Sigmoid colon (tissue), 7 donors: Measurements from ENCODE around the gene CHKA. TPM values are rescaled to one million over a fixed set of nuclear protein-coding genes. Genes with fewer than 3 reads are reported as not detected.
A peak's percentile ranks its signal among the peaks of the same experiment; 100 is the strongest.

Experiments
- DNase-seq: peaks from one replicate; pipeline ENCODE4 v3.0.0-alpha.2; 2019
- H3K27ac ChIP-seq, 4 donors: fragments of 200-600 bp; sonication (generic); one replicate each; pipeline ENCODE4 v1.5.1; 2016 to 2019; ENCODE audit warnings: mild to moderate bottlenecking in 1 of 4
- H3K27me3 ChIP-seq, 3 donors: fragments of 200-600 bp; sonication (generic); one replicate each; pipeline ENCODE4 v1.5.1; 2019; ENCODE audit warnings: mild to moderate bottlenecking in 1 of 3
- H3K36me3 ChIP-seq, 4 donors: fragments of 200-600 bp; sonication (generic); one replicate each; pipeline ENCODE4 v1.5.1; 2016 to 2019
- H3K4me1 ChIP-seq, 4 donors: fragments of 200-600 bp; sonication (generic); one replicate each; pipeline ENCODE4 v1.5.1; 2017 to 2019
- H3K4me3 ChIP-seq, 4 donors: fragments of 200-600 bp; sonication (generic); one replicate each; pipeline ENCODE4 v1.5.1; 2017 to 2019; ENCODE audit warnings: mild to moderate bottlenecking in 2 of 4, moderate library complexity in 1 of 4
- H3K9me3 ChIP-seq, 4 donors: fragments of 200-600 bp in 3 of 4; sonication (generic) in 3 of 4; one replicate each; pipeline versions ENCODE4 v1.5.1 to v1.6.1; 2013 to 2019
- EP300 ChIP-seq, 4 donors: sonication (generic); formaldehyde crosslinking; IDR thresholded peaks; one replicate each; pipeline ENCODE4 v1.6.1; 2017; ENCODE audit warnings: antibody characterized with exemption in 4 of 4
- POLR2A ChIP-seq, 2 donors: fragments of 450-650 bp; IDR thresholded peaks; one replicate each; pipeline ENCODE4 v1.6.1; 2016; ENCODE audit warnings: antibody characterized with exemption in 2 of 2, mild to moderate bottlenecking in 2 of 2, moderate library complexity in 2 of 2
- POLR2AphosphoS5 ChIP-seq, 4 donors: sonication (generic); formaldehyde crosslinking; IDR thresholded peaks; one replicate each; pipeline ENCODE4 v1.6.1; 2017; ENCODE audit warnings: antibody characterized with exemption in 4 of 4
- WGBS, 2 donors: extraction: QIAGEN DNeasy Blood & Tissue Kit; methylation state at CpG; one replicate each; pipeline ENCODE4 v1.1.7; 2013; 5-methylcytosine and 5-hydroxymethylcytosine counted together
- intact Hi-C: fragments of 100-400 bp; cut with DNase I; formaldehyde crosslinking; loops from one replicate; pipeline ENCODE4 v1.15.1; 2023
- polyA plus RNA-seq, 3 donors: library from polyadenylated mRNA; stranded (reverse); fragments of 200-250 nt; gene quantifications; one replicate each; pipeline ENCODE4 v1.2.3, GENCODE V29; 2013
- total RNA-seq, 4 donors: library from RNA; depleted of rRNA; stranded (reverse); fragments of >200 nt; gene quantifications; one replicate each; pipeline ENCODE4 v1.1.0, GENCODE V29; 2016
- TF ChIP-seq, protein P1 (sequence below), 4 experiments: fragments of 450-650 bp in 3 of 4; fragments of 200-600 bp in 1 of 4; IDR thresholded peaks; one replicate each; pipeline ENCODE4 v1.5.1; 2016 to 2019; ENCODE audit warnings: antibody characterized with exemption in 4 of 4, mild to moderate bottlenecking in 3 of 4, moderate library complexity in 2 of 4
- donor health status: healthy with polysubstance abuse.
- donor health status: Bipolar disorder and iron deficiency.
- donor health status: healthy.

Gene CHKA
- total RNA-seq (10 to 100 TPM; 16.4 to 39.1 (median 27.9) TPM), polyA plus RNA-seq (10 to 100 TPM; 21.0 to 41.0 (median 22.9) TPM)

DNA sequence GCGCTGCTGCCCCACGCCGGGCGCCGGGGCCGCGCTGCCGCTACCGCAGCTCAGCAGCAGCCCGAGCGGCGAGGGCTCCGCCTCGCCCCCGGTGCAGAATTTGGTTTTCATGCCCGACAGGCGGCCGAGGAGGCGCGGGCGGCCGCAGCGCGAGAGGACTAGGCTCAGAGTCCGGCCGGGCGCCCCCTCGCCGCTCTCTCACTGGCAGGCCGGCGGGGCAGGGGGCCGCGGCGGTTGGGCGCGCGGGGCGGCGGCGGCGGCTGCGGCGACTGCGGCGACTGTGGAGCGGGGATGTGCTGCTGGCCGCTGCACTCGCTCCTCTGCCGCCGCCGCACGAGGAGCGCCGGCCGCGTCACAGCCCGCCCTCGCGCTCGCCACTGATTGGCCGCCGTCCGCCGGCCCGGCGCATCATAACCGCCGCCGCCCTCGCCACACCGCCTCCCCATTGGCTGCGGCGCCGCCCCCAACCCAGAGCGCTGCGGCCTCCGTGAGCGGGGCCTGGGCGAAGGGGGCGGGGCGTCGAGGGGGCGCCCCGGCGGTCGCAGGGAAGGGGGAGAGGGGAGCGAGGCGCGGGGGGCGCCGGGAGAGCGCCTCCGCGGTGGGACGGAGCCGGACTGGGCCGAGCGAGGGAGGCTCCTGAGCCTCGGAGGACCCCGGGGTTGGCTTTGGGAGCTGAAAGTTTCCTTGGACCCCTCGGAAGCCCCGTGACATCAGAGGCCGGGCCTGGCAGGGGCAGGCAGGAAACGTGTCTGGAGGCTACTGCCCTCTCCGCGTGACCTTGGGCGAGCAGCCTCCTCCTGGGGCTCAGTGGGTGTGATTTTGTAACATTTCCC lies at the start of gene CHKA:
CHKA (minus strand) TSS at position 322 of the 833 bp plus-strand sequence; CDS start at position 111, 211 bp downstream.
- intact Hi-C loops: loop anchor here (2.0 kb wide), 1 partner anchor 80 kb away; no protein-coding TSS in a partner anchor
- Histone ChIP-seq H3K36me3 (no peaks in the 10 kb centered on the region), H3K27me3 (no peaks in the 10 kb centered on the region), H3K27ac (peak within 1 kb of the TSS; percentile 99 to 100 (median 99)), H3K4me1 (peaks cover 0 to 55% (median 46%) of the 10 kb centered on the region in 4 donors), H3K9me3 (no peaks in the 10 kb centered on the region), H3K4me3 (peak within 1 kb of the TSS; percentile 49 to 87 (median 72))
- WGBS, 2 donors: 0% methylated on average over 107 of the region's 107 CpGs
- TF ChIP-seq, protein P1, sequence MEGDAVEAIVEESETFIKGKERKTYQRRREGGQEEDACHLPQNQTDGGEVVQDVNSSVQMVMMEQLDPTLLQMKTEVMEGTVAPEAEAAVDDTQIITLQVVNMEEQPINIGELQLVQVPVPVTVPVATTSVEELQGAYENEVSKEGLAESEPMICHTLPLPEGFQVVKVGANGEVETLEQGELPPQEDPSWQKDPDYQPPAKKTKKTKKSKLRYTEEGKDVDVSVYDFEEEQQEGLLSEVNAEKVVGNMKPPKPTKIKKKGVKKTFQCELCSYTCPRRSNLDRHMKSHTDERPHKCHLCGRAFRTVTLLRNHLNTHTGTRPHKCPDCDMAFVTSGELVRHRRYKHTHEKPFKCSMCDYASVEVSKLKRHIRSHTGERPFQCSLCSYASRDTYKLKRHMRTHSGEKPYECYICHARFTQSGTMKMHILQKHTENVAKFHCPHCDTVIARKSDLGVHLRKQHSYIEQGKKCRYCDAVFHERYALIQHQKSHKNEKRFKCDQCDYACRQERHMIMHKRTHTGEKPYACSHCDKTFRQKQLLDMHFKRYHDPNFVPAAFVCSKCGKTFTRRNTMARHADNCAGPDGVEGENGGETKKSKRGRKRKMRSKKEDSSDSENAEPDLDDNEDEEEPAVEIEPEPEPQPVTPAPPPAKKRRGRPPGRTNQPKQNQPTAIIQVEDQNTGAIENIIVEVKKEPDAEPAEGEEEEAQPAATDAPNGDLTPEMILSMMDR (IDR thresholded peaks at IDR 0.05): no peak
- TF ChIP-seq POLR2A (IDR thresholded peaks at IDR 0.05) (peak; percentile 70 to 84), EP300 (IDR thresholded peaks at IDR 0.05) (peak in 2 of 4 donors; percentile 38 to 43), POLR2AphosphoS5 (IDR thresholded peaks at IDR 0.05) (peak; percentile 65 to 92 (median 80))
- DNase-seq: peak; percentile 97

DNA sequence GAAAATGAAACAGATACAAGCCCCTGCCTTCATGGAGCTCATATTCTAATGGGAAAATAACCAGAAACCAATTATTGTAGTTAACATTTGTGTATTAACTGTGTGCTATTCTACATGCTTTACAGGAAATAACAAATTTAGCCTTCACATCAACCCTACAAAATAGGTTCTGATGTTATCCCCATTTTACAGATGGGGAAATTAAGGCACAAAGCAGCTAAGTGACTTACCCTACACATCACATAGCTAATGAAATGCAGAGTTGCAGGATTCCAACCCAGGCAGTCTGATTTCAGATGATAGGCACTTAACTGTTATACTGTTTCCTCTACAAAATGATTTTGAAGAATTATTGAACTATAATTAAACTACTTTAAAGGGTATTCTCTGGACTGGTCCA lies 48.3 kb upstream of the CHKA start:
- TF ChIP-seq POLR2A (IDR thresholded peaks at IDR 0.05) (no peak), EP300 (IDR thresholded peaks at IDR 0.05) (no peak)
- intact Hi-C loops: no loop called here
- peaks cover 23 to 100% (median 61%) of the 10 kb centered on the region in 4 donors for H3K36me3 ChIP-seq

DNA sequence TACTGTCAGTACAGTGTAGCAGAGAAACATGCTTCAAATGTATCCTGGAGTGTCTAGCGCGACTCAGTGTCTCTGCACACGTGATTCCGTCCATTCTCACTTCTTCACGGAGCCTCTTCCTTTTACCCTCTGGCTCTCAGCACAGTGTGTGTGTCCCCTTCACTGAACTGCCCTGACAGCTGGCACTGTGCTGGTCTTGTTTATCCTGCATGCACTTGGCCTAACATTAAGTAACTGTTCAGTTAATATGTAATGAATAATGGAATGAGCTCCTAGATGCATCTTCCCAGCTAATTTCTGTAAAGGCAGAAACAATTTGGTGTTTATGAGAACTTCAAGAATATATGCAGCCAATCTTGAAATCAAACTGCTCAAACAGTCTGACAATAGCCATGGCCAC lies 47.5 kb upstream of the CHKA start:
- peaks cover 23 to 100% (median 63%) of the 10 kb centered on the region in 4 donors for H3K36me3 ChIP-seq
- no peak for DNase-seq
- intact Hi-C loops: no loop called here
- no peaks in the 10 kb centered on the region for H3K9me3 ChIP-seq
- TF ChIP-seq, protein P1 (IDR thresholded peaks at IDR 0.05): no peak
- TF ChIP-seq POLR2A (IDR thresholded peaks at IDR 0.05): no peak
- H3K4me1 ChIP-seq: peaks cover 0 to 2% (median 0%) of the 10 kb centered on the region in 4 donors
- H3K27ac ChIP-seq: no peak overlapping the region
- WGBS, 2 donors: 97 to 98% methylated on average over 5 of the region's 5 CpGs
- H3K4me3 ChIP-seq: no peak overlapping the region
- no peaks in the 10 kb centered on the region for H3K27me3 ChIP-seq

More for the DNA sequence above, 48.3 kb upstream of the CHKA start:
- H3K4me1 ChIP-seq: peaks cover 0 to 2% (median 0%) of the 10 kb centered on the region in 4 donors
- no peak overlapping the region for H3K27ac ChIP-seq
- H3K27me3 ChIP-seq: no peaks in the 10 kb centered on the region
- H3K9me3 ChIP-seq: no peaks in the 10 kb centered on the region
- no peak for DNase-seq
- H3K4me3 ChIP-seq: no peak overlapping the region

DNA sequence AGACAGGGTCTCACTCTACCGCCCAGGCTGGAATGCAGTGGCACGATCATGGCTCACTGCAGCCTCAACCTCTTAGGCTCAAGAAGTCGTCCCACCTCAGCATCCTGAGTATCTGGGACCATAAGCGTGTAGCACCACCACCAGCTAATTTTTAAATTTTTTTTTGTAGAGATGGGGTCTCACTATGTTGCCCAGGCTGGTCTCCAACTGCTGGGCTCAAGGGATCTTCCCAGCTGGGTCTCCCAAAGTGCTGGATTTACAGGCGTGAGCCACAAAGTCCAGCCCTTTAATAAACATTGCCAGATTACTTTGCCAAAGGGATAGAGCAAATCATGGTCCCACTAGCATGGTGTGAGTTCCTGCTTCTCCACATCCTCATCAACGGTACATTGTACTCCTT lies 46.3 kb upstream of the CHKA start:
- H3K27ac ChIP-seq: no peak overlapping the region
- H3K27me3 ChIP-seq: no peaks in the 10 kb centered on the region
- H3K9me3 ChIP-seq: no peaks in the 10 kb centered on the region
- H3K36me3 ChIP-seq: peaks cover 23 to 100% (median 56%) of the 10 kb centered on the region in 4 donors
- TF ChIP-seq POLR2AphosphoS5 (IDR thresholded peaks at IDR 0.05) (no peak), POLR2A (IDR thresholded peaks at IDR 0.05) (no peak), EP300 (IDR thresholded peaks at IDR 0.05) (no peak)
- TF ChIP-seq, protein P1 (IDR thresholded peaks at IDR 0.05): no peak
- peaks cover 0 to 2% (median 0%) of the 10 kb centered on the region in 4 donors for H3K4me1 ChIP-seq
- 95% methylated on average over 6 of the region's 6 CpGs for WGBS, 2 donors
- no peak for DNase-seq
- H3K4me3 ChIP-seq: no peak overlapping the region
- intact Hi-C loops: no loop called here

DNA sequence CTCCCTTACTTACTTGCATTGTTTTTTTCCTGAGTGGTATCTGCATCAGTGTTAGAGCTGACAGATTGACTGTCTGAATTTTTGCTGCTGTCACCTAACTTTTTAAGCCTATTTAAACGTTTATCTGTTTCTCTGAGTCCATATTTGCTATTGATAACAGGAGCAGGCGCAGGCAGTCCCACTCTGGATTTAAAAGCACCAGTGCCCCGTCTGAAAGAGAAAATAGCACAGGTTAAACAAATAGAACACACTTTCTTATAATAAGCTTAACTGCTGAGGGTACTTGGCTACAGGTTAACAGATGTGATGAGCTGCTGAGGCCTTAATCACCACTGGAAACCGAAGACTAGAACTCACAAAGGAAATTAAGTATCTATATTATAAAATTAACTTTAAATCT lies 45.8 kb upstream of the CHKA start:
- Histone ChIP-seq H3K27me3 (no peaks in the 10 kb centered on the region), H3K27ac (no peak overlapping the region), H3K9me3 (no peaks in the 10 kb centered on the region), H3K36me3 (peaks cover 22 to 100% (median 54%) of the 10 kb centered on the region in 4 donors), H3K4me1 (peaks cover 0 to 2% (median 0%) of the 10 kb centered on the region in 4 donors), H3K4me3 (no peak overlapping the region)
- 62 to 81% methylated on average over 4 of the region's 4 CpGs for WGBS, 2 donors
- TF ChIP-seq POLR2AphosphoS5 (IDR thresholded peaks at IDR 0.05) (no peak), POLR2A (IDR thresholded peaks at IDR 0.05) (no peak), EP300 (IDR thresholded peaks at IDR 0.05) (no peak)
- TF ChIP-seq, protein P1 (IDR thresholded peaks at IDR 0.05): no peak
- no peak for DNase-seq
- intact Hi-C loops: no loop called here
